ENCODE measurements around the gene MRPS30. TPM values are rescaled to one million over a fixed set of nuclear protein-coding genes. Genes with fewer than 3 reads are reported as not detected.

Gene MRPS30
- polyA plus RNA-seq, 1 donor, result 46.2 TPM

- H3K4me3 ChIP-seq (ENCODE audit: low read length), result no peak overlapping the region
- H3K9me3 ChIP-seq (ENCODE audit: control insufficient read depth, low read depth, low read length), result no peaks in the 10 kb centered on the region
- DNase-seq, result no peak
- 83% methylated on average over 2 of the region's 2 CpGs for WGBS (ENCODE audit: insufficient coverage, low lambda C conversion rate)
- H3K4me1 ChIP-seq (ENCODE audit: control insufficient read depth, insufficient read depth, low read length), result no peaks in the 10 kb centered on the region
- H3K27me3 ChIP-seq (ENCODE audit: control insufficient read depth, insufficient read depth, low read length), result no peaks in the 10 kb centered on the region
- H3K27ac ChIP-seq (ENCODE audit: low read length), result no peak overlapping the region
- H3K36me3 ChIP-seq (ENCODE audit: control insufficient read depth, insufficient read depth, low read length), result no peaks in the 10 kb centered on the region
Observed at GRCh38 chr5:44842496-44843282, 33.9 kb downstream of the MRPS30 start.

GRCh38 chr5:44844744-44845143 lies 36.0 kb downstream of the MRPS30 start:
- DNase-seq, result no peak
- Histone ChIP-seq H3K27ac (ENCODE audit: low read length) (no peak overlapping the region), H3K4me3 (ENCODE audit: low read length) (no peak overlapping the region), H3K36me3 (ENCODE audit: control insufficient read depth, insufficient read depth, low read length) (no peaks in the 10 kb centered on the region), H3K9me3 (ENCODE audit: control insufficient read depth, low read depth, low read length) (no peaks in the 10 kb centered on the region), H3K4me1 (ENCODE audit: control insufficient read depth, insufficient read depth, low read length) (no peaks in the 10 kb centered on the region), H3K27me3 (ENCODE audit: control insufficient read depth, insufficient read depth, low read length) (no peaks in the 10 kb centered on the region)
- WGBS (ENCODE audit: insufficient coverage, low lambda C conversion rate), result 67% methylated on average over 1 of the region's 1 CpG

- Histone ChIP-seq H3K4me1 (ENCODE audit: control insufficient read depth, insufficient read depth, low read length) (no peaks in the 10 kb centered on the region), H3K27ac (ENCODE audit: low read length) (no peak overlapping the region), H3K4me3 (ENCODE audit: low read length) (no peak overlapping the region), H3K36me3 (ENCODE audit: control insufficient read depth, insufficient read depth, low read length) (no peaks in the 10 kb centered on the region), H3K9me3 (ENCODE audit: control insufficient read depth, low read depth, low read length) (no peaks in the 10 kb centered on the region), H3K27me3 (ENCODE audit: control insufficient read depth, insufficient read depth, low read length) (no peaks in the 10 kb centered on the region)
- whole genome bisulfite sequencing (ENCODE audit: insufficient coverage, low lambda C conversion rate), result 95% methylated on average over 2 of the region's 4 CpGs
- DNase-seq, result no peak
Observed at GRCh38 chr5:44845777-44846176, 37.0 kb downstream of the MRPS30 start.

DNA sequence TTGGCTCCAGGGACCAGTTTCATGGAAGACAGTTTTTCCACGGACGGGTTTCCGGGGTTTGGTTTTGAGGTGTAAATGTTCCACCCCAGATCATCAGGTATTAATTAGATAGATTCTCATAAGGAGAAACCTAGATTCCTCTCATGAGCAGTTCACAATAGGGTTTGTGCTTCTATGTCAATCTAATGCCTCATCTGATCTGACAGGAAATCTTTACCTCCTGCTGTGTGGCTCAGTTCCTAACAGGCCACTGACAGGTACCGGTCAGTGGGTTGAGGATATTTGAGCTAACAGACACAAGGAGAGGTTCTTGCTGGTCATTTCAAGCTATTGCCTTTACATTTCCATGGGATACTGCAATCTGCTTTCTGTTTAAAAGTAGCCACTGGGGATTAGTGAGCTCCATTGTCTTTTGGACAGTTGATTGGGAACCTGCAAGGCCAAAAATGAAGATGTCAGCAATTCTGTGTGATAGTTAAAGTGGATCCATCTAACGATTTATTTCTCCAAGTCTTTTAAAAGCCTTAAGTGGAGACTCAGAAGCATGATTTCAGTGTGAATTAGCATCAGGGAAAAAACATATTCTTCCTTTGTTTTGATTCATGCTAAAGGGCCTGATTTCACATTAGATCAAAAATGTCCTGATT lies 38.6 kb downstream of the MRPS30 start:
- DNase-seq, result no peak
- Histone ChIP-seq H3K4me1 (ENCODE audit: control insufficient read depth, insufficient read depth, low read length) (no peaks in the 10 kb centered on the region), H3K9me3 (ENCODE audit: control insufficient read depth, low read depth, low read length) (no peaks in the 10 kb centered on the region), H3K27me3 (ENCODE audit: control insufficient read depth, insufficient read depth, low read length) (no peaks in the 10 kb centered on the region), H3K36me3 (ENCODE audit: control insufficient read depth, insufficient read depth, low read length) (no peaks in the 10 kb centered on the region), H3K4me3 (ENCODE audit: low read length) (no peak overlapping the region), H3K27ac (ENCODE audit: low read length) (no peak overlapping the region)
- no CpG with 5 or more reads among the region's 5 CpGs for WGBS (ENCODE audit: insufficient coverage, low lambda C conversion rate)

GRCh38 chr5:44860267-44860666 lies 51.5 kb downstream of the MRPS30 start:
- no peak for DNase-seq
- no CpG with 5 or more reads among the region's 3 CpGs for WGBS (ENCODE audit: insufficient coverage, low lambda C conversion rate)

GRCh38 chr5:44862808-44863207 lies 54.1 kb downstream of the MRPS30 start:
- WGBS (ENCODE audit: insufficient coverage, low lambda C conversion rate), result 29% methylated on average over 1 of the region's 1 CpG
- no peaks in the 10 kb centered on the region for H3K27me3 ChIP-seq (ENCODE audit: control insufficient read depth, insufficient read depth, low read length)
- H3K4me1 ChIP-seq (ENCODE audit: control insufficient read depth, insufficient read depth, low read length), result no peaks in the 10 kb centered on the region
- H3K27ac ChIP-seq (ENCODE audit: low read length), result no peak overlapping the region
- no peak for DNase-seq
- no peak overlapping the region for H3K4me3 ChIP-seq (ENCODE audit: low read length)
- H3K36me3 ChIP-seq (ENCODE audit: control insufficient read depth, insufficient read depth, low read length), result no peaks in the 10 kb centered on the region
- H3K9me3 ChIP-seq (ENCODE audit: control insufficient read depth, low read depth, low read length), result no peaks in the 10 kb centered on the region

More at GRCh38 chr5:44860267-44860666, 51.5 kb downstream of the MRPS30 start:
- no peaks in the 10 kb centered on the region for H3K36me3 ChIP-seq (ENCODE audit: control insufficient read depth, insufficient read depth, low read length)
- no peaks in the 10 kb centered on the region for H3K27me3 ChIP-seq (ENCODE audit: control insufficient read depth, insufficient read depth, low read length)
- no peak overlapping the region for H3K27ac ChIP-seq (ENCODE audit: low read length)
- no peaks in the 10 kb centered on the region for H3K9me3 ChIP-seq (ENCODE audit: control insufficient read depth, low read depth, low read length)
- no peak overlapping the region for H3K4me3 ChIP-seq (ENCODE audit: low read length)
- H3K4me1 ChIP-seq (ENCODE audit: control insufficient read depth, insufficient read depth, low read length), result no peaks in the 10 kb centered on the region

Measured in large intestine (tissue), 3 donors.